ENCODE data around the gene GAB2. TPM values are rescaled to one million over a fixed set of nuclear protein-coding genes. Genes with fewer than 3 reads are reported as not detected.
"Not testable (repeated sequence)": the region's sequence is repeated elsewhere in the genome, so short reads cannot be mapped to it uniquely, and the experiment has no call there.

Gene GAB2
- total RNA-seq, 2 experiments from 2014 or later = 7.1 to 7.5 TPM

DNA sequence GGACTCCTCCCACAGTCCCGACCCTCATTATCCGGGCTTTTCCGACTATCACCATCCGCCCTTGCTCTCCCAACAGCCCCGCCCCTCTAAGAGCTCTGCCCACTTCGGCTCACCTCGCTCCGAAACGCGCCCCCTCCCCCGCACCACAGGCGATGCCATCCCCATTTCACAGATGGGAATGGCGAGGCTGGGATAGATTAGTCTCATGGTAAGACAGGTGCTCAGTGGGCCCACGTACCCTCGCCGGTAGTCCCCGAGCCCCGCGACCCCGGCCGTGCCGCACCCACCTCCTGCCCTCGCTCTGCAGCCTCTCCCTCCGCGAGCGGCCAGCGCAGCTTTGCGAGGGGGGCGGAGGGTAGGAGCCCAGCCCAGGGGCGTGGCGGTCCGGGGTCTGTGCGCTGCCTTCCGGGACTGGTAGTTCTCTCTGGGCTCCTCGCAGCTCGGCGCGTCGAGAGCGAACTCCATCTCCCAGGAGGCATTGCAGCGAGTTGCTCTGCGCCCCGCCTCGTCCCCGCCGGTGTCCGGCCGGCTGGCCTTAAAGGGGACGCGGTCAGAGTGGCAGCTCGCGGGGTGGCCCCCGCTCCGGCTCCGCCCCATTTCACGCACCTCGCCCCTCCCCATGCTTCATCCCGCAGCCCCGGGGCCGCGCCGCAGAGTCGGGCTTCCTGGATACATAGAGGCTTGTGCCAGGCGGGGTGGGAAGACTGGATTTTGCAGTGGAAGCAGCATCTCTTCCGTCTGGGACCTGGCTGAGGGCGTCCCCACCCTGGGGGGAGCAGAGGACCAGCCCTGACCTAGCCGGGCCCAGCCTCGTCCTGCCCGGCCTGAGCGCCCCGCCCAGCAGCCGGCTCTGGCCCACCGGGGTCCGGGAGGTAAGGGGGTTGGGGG lies 229.1 kb downstream of the GAB2 start, which contains the start of the genes KCTD21 and USP35:
KCTD21 (minus strand) TSS at position 341 of the 888 bp plus-strand sequence. CDS start 14,072 bp downstream, outside the sequence.
USP35 (plus strand) TSS at position 634 of the 888 bp plus-strand sequence. CDS start 7,327 bp downstream, outside the sequence.
- ATAC-seq (ENCODE audit: low read depth) = peak; percentile 93
- Mint-ChIP-seq H3K36me3 (peaks cover 10% of the 10 kb centered on the region), H3K4me3 (peak within 1 kb of the TSS; percentile 100), H3K4me1 (peaks cover 41% of the 10 kb centered on the region), H3K27me3 (no peaks in the 10 kb centered on the region), H3K27ac (peak within 1 kb of the TSS; percentile 94), H3K9me3 (no peaks in the 10 kb centered on the region)
- peak; percentile 92 for DNase-seq
- POLR2A ChIA-PET = interaction anchor here (0.6 to 3.9 kb wide), 9 partner anchors 13 to 541 kb away, joined by 3 to 43 read pairs (median 4); partner anchors contain the start of genes ALG8 and INTS4

- H3K4me3 Mint-ChIP-seq = peak overlapping the region; percentile 100
- peaks cover 36% of the 10 kb centered on the region for H3K4me1 Mint-ChIP-seq
- H3K36me3 Mint-ChIP-seq = peaks cover 12% of the 10 kb centered on the region
- peak overlapping the region; percentile 94 for H3K27ac Mint-ChIP-seq
- peak; percentile 32 for ATAC-seq (ENCODE audit: low read depth)
- no peaks in the 10 kb centered on the region for H3K9me3 Mint-ChIP-seq
- POLR2A ChIA-PET = interaction anchor here (0.6 to 3.9 kb wide), 8 partner anchors 14 to 540 kb away, joined by 3 to 43 read pairs (median 4); partner anchors contain the start of genes ALG8 and INTS4
- DNase-seq = no peak
- no peaks in the 10 kb centered on the region for H3K27me3 Mint-ChIP-seq
Observed at GRCh38 chr11:78187366-78188285, 230.0 kb downstream of the GAB2 start.

GRCh38 chr11:78181185-78181584 lies 236.4 kb downstream of the GAB2 start:
- Mint-ChIP-seq H3K27me3 (no peaks in the 10 kb centered on the region), H3K27ac (no peak overlapping the region), H3K4me1 (no peaks in the 10 kb centered on the region), H3K4me3 (no peak overlapping the region), H3K9me3 (peaks cover 7% of the 10 kb centered on the region), H3K36me3 (peaks cover 32% of the 10 kb centered on the region)
- no peak for ATAC-seq (ENCODE audit: low read depth)
- POLR2A ChIA-PET = no interaction called here
- DNase-seq = no peak

DNA sequence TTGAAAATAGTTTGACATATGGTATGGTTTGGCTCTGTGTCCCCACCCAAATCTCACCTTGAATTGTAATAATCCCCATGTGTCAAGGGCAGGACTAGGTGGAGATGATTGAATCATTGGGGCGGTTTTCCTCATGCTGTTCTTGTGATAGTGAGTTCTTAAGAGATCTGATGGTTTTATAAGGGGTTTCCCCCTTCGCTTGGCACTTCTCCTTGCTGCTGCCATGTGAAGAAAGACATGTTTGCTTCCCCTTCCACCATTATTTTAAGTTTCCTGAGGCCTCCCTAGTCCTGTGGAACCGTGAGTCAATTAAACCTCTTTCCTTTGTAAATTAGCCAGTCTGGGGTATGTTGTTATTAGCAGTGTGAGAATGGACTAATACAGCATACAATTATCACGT lies 236.9 kb downstream of the GAB2 start:
- POLR2A ChIA-PET = no interaction called here
- Mint-ChIP-seq H3K4me3 (no peak overlapping the region), H3K27ac (no peak overlapping the region), H3K27me3 (no peaks in the 10 kb centered on the region), H3K36me3 (peaks cover 36% of the 10 kb centered on the region), H3K9me3 (peaks cover 9% of the 10 kb centered on the region), H3K4me1 (no peaks in the 10 kb centered on the region)
- no peak for ATAC-seq (ENCODE audit: low read depth)
- DNase-seq = no peak

DNA sequence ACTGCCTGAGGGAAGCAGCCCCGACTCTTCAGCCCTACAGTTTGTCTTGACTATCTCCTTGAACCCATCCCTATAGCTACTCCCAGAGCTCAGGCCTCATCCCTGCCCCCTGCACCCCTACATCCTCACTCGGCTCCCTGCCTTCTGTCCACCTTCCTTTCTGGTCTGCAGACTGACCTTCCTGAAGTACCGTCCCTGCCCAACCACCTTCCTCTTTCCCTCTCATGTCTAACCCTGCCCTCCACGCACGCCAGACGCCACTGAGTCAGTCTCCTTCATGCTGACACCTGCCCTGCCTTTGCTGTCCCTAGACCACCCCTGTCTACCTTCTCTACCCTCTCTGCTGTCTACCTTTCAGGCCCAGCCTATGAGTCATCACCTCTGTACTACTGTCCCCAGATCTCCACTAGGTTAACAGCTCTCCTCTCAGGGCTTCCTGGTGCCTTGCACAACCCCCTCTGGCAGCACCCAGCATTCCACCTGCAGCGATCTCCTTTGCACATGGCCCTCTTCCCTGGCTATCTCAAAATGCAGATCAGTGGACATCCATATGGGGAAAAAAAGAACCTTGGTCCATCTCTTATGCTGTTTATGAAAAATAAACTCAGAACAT lies 238.1 kb downstream of the GAB2 start:
- Mint-ChIP-seq H3K9me3 (peaks cover 9% of the 10 kb centered on the region), H3K4me1 (no peaks in the 10 kb centered on the region), H3K4me3 (no peak overlapping the region), H3K27ac (no peak overlapping the region), H3K36me3 (peaks cover 38% of the 10 kb centered on the region), H3K27me3 (no peaks in the 10 kb centered on the region)
- no peak for DNase-seq
- POLR2A ChIA-PET = no interaction called here
- ATAC-seq (ENCODE audit: low read depth) = no peak

GRCh38 chr11:78177216-78177615 lies 240.4 kb downstream of the GAB2 start:
- H3K9me3 Mint-ChIP-seq = peaks cover 9% of the 10 kb centered on the region
- H3K27me3 Mint-ChIP-seq = no peaks in the 10 kb centered on the region
- DNase-seq (no peak), ATAC-seq (ENCODE audit: low read depth) (no peak)
- H3K27ac Mint-ChIP-seq = no peak overlapping the region
- H3K4me1 Mint-ChIP-seq = no peaks in the 10 kb centered on the region
- POLR2A ChIA-PET = no interaction called here
- peaks cover 39% of the 10 kb centered on the region for H3K36me3 Mint-ChIP-seq
- H3K4me3 Mint-ChIP-seq = no peak overlapping the region

GRCh38 chr11:78176605-78177141 lies 240.9 kb downstream of the GAB2 start:
- ATAC-seq (ENCODE audit: low read depth) (no peak), DNase-seq (no peak)
- POLR2A ChIA-PET = no interaction called here
- Mint-ChIP-seq H3K9me3 (peaks cover 9% of the 10 kb centered on the region), H3K36me3 (peaks cover 36% of the 10 kb centered on the region), H3K27ac (no peak overlapping the region), H3K4me3 (no peak overlapping the region), H3K4me1 (no peaks in the 10 kb centered on the region), H3K27me3 (no peaks in the 10 kb centered on the region)

DNA sequence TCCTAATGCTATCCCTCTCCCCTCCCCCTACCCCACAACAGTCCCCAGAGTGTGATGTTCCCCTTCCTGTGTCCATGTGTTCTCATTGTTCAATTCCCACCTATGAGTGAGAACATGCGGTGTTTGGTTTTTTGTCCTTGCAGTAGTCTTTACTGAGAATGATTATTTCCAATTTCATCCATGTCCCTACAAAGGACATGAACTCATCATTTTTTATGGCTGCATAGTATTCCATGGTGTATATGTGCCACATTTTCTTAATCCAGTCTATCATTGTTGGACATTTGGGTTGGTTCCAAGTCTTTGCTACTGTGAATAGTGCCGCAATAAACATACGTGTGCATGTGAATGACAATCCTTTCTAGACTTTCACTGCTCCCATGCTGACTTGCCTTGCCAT lies 241.8 kb downstream of the GAB2 start:
- H3K27me3 Mint-ChIP-seq; H3K27ac Mint-ChIP-seq; ATAC-seq (ENCODE audit: low read depth); H3K4me1 Mint-ChIP-seq; H3K9me3 Mint-ChIP-seq; POLR2A ChIA-PET; DNase-seq; H3K4me3 Mint-ChIP-seq: not testable (repeated sequence)
- peaks cover 31% of the 10 kb centered on the region for H3K36me3 Mint-ChIP-seq

GRCh38 chr11:78171951-78172350 lies 245.7 kb downstream of the GAB2 start:
- Mint-ChIP-seq H3K4me3 (no peak overlapping the region), H3K27ac (no peak overlapping the region), H3K9me3 (peaks cover 3% of the 10 kb centered on the region), H3K27me3 (no peaks in the 10 kb centered on the region), H3K36me3 (peaks cover 23% of the 10 kb centered on the region), H3K4me1 (no peaks in the 10 kb centered on the region)
- POLR2A ChIA-PET = no interaction called here
- DNase-seq (no peak), ATAC-seq (ENCODE audit: low read depth) (no peak)

GRCh38 chr11:78170874-78171549 lies 246.6 kb downstream of the GAB2 start:
- Mint-ChIP-seq H3K4me3 (no peak overlapping the region), H3K27me3 (no peaks in the 10 kb centered on the region), H3K4me1 (no peaks in the 10 kb centered on the region), H3K27ac (no peak overlapping the region), H3K9me3 (no peaks in the 10 kb centered on the region), H3K36me3 (peaks cover 14% of the 10 kb centered on the region)
- DNase-seq = no peak
- ATAC-seq (ENCODE audit: low read depth) = no peak
- POLR2A ChIA-PET = no interaction called here

DNA sequence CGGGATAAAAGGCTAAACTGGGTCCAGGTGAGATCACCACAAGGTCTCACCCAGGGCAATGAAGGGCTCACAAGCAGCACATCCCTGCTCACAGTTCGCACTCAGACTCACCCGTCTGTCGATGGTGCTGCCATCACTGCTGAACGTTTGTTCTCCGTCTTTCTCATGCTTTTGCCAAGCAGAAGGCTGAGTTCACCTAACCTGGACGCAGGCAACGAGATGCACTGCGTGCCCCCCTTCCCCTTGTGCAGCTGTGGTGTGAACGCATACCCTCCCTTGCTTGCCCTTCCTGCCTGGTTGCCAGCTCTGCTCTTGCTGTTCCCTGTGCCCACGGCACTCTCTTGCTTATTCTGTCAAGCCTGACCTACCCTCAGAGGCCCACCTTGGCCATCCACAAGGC lies 247.2 kb downstream of the GAB2 start:
- Mint-ChIP-seq H3K27me3 (no peaks in the 10 kb centered on the region), H3K27ac (no peak overlapping the region)

More for the DNA sequence above, 247.2 kb downstream of the GAB2 start:
- peaks cover 10% of the 10 kb centered on the region for H3K36me3 Mint-ChIP-seq
- ATAC-seq (ENCODE audit: low read depth) (no peak), DNase-seq (no peak)
- POLR2A ChIA-PET = no interaction called here
- H3K4me3 Mint-ChIP-seq = no peak overlapping the region
- no peaks in the 10 kb centered on the region for H3K4me1 Mint-ChIP-seq
- no peaks in the 10 kb centered on the region for H3K9me3 Mint-ChIP-seq

Measured in activated naive CD8-positive, alpha-beta T cell treated with anti-CD3 and anti-CD28 coated beads, Interleukin-2, amount 10 ng/mL, durations not matched to agents 7 days and 5 days (primary cell).